ENCODE measurements around the gene CLIP2.

The CLIP2 gene

DNA sequence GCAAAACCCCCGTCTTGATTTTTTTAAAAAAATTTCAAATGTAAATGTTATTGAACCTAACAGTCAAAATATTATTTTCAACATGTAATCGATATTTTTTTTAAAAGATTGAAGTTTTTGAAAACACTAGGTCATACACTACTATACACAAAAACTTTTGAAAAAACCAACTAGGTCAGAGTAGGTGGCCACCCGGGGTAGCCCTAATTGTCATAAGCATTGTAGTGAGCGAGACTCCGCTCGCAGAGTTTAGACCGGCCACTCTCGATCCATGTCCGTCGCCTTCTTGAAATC, 35.4 kb upstream of the CLIP2 start:
- H3K36me3 ChIP-seq (ENCODE audit: control insufficient read depth in 2 of 2, insufficient read depth in 1 of 2, low read length in 2 of 2): peaks cover 35 to 36% of the 10 kb centered on the region in 2 experiments
- peak overlapping the region; percentile 93 for H3K4me3 ChIP-seq (ENCODE audit: low read depth, low read length)
- peak overlapping the region; percentile 95 for H3K27ac ChIP-seq (ENCODE audit: extremely low read depth, low read depth, low read length)
- CTCF ChIA-PET: interaction anchor here (0.6 to 1.1 kb wide), 3 partner anchors 39 to 246 kb away, joined by 3 to 7 read pairs (median 3); no protein-coding TSS in a partner anchor
- no peaks in the 10 kb centered on the region for H3K9me3 ChIP-seq (ENCODE audit: control insufficient read depth, insufficient read depth, low read depth, low read length)
- TF ChIP-seq ZNF184 (tag by site-specific recombination; IDR thresholded peaks at IDR 0.05) (0 out of 2 replicates have a peak, but pooled peaks have one; percentile 32), ZNF610 (tag by site-specific recombination; IDR thresholded peaks at IDR 0.05; ENCODE audit: borderline replicate concordance) (0 out of 2 replicates have a peak, but pooled peaks have one; percentile 20)
- TF ChIP-seq, protein P1, sequence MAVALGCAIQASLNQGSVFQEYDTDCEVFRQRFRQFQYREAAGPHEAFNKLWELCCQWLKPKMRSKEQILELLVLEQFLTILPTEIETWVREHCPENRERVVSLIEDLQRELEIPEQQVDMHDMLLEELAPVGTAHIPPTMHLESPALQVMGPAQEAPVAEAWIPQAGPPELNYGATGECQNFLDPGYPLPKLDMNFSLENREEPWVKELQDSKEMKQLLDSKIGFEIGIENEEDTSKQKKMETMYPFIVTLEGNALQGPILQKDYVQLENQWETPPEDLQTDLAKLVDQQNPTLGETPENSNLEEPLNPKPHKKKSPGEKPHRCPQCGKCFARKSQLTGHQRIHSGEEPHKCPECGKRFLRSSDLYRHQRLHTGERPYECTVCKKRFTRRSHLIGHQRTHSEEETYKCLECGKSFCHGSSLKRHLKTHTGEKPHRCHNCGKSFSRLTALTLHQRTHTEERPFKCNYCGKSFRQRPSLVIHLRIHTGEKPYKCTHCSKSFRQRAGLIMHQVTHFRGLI (tag by site-specific recombination; IDR thresholded peaks at IDR 0.05): no peak
- no peaks in the 10 kb centered on the region for H3K4me1 ChIP-seq (ENCODE audit: control insufficient read depth, insufficient read depth, low read length)
- POLR2A ChIA-PET: interaction anchor here (1.3 to 2.0 kb wide), 3 partner anchors 11 to 102 kb away, joined by 3 to 5 read pairs (median 4); no protein-coding TSS in a partner anchor

DNA sequence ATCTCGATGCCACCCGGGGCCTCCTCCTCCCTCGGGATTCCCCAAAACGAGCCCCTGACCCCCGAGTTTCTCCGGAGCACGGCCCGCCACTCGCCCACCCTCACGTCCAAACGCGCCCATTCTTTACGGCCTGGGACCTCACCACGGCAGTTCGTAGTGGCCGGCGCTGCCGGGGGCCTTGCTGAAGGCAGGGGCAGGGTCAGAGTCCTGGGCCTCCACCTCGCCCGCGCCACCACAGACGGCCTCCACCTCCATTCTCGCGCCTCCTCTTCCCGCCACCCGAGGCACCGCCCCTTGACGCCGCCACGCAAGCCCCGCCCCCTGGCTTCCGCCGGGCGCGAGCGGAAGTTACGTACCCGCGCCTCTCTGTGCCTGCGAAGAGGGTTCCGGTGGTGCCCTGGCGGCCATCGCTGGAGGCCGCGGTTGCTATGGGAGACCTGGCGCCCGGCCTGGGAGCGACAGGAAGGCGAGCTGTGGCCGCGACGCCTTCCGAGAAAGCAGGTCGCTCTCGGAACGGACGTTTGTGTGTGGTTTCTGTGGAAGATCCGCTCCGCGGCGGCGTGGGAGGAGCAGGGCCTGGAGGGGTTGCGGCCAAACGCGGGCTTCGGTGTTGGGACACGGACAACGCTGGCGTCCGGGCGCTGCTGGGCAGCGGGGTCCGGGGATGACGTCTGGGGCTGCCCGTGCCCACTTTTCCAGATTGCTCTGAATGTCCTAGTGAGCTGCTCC, 34.9 kb upstream of the CLIP2 start, which contains the start of gene RFC2:
Gene RFC2 (minus strand): TSS at position 271 of the 729 bp plus-strand sequence. CDS start 16 bp downstream, at position 255.
- POLR2A ChIA-PET: interaction anchor here (1.0 to 2.0 kb wide), 5 partner anchors 9 to 101 kb away, joined by 3 to 5 read pairs (median 4); no protein-coding TSS in a partner anchor
- H3K36me3 ChIP-seq (ENCODE audit: control insufficient read depth in 2 of 2, insufficient read depth in 1 of 2, low read length in 2 of 2): peaks cover 30 to 32% of the 10 kb centered on the region in 2 experiments
- peak within 1 kb of the TSS; percentile 93 for H3K4me3 ChIP-seq (ENCODE audit: low read depth, low read length)
- CTCF ChIA-PET: interaction anchor here (0.6 to 1.1 kb wide), 4 partner anchors 38 to 246 kb away, joined by 3 to 7 read pairs (median 3); no protein-coding TSS in a partner anchor
- peak within 1 kb of the TSS; percentile 95 for H3K27ac ChIP-seq (ENCODE audit: extremely low read depth, low read depth, low read length)
- no peaks in the 10 kb centered on the region for H3K4me1 ChIP-seq (ENCODE audit: control insufficient read depth, insufficient read depth, low read length)
- no peaks in the 10 kb centered on the region for H3K9me3 ChIP-seq (ENCODE audit: control insufficient read depth, insufficient read depth, low read depth, low read length)
- no peak; the same call in 1 of the 2 replicates for TF ChIP-seq ZNF10 (tag by site-specific recombination; IDR thresholded peaks at IDR 0.05)
- TF ChIP-seq ZNF626 (tag by site-specific recombination; IDR thresholded peaks at IDR 0.05): no peak
- TF ChIP-seq TCF7L2 (IDR thresholded peaks at IDR 0.05; ENCODE audit: borderline replicate concordance, low read depth, low read length): no peak
- TF ChIP-seq ZNF843 (tag by site-specific recombination; IDR thresholded peaks at IDR 0.05): 0 out of 2 replicates have a peak, but pooled peaks have one; percentile 28
- TF ChIP-seq ZNF501 (tag by site-specific recombination; IDR thresholded peaks at IDR 0.05): peak; percentile 71
- no peak for TF ChIP-seq ZSCAN23 (tag by site-specific recombination; IDR thresholded peaks at IDR 0.05)
- peak; percentile 85 for TF ChIP-seq ZBTB7A (tag by site-specific recombination; IDR thresholded peaks at IDR 0.05; ENCODE audit: low read depth)
- no peak for TF ChIP-seq RBAK (tag by site-specific recombination; IDR thresholded peaks at IDR 0.05)
- TF ChIP-seq, protein P2, sequence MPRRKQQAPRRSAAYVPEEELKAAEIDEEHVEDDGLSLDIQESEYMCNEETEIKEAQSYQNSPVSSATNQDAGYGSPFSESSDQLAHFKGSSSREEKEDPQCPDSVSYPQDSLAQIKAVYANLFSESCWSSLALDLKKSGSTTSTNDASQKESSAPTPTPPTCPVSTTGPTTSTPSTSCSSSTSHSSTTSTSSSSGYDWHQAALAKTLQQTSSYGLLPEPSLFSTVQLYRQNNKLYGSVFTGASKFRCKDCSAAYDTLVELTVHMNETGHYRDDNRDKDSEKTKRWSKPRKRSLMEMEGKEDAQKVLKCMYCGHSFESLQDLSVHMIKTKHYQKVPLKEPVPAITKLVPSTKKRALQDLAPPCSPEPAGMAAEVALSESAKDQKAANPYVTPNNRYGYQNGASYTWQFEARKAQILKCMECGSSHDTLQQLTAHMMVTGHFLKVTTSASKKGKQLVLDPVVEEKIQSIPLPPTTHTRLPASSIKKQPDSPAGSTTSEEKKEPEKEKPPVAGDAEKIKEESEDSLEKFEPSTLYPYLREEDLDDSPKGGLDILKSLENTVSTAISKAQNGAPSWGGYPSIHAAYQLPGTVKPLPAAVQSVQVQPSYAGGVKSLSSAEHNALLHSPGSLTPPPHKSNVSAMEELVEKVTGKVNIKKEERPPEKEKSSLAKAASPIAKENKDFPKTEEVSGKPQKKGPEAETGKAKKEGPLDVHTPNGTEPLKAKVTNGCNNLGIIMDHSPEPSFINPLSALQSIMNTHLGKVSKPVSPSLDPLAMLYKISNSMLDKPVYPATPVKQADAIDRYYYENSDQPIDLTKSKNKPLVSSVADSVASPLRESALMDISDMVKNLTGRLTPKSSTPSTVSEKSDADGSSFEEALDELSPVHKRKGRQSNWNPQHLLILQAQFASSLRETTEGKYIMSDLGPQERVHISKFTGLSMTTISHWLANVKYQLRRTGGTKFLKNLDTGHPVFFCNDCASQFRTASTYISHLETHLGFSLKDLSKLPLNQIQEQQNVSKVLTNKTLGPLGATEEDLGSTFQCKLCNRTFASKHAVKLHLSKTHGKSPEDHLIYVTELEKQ (tag by site-specific recombination; IDR thresholded peaks at IDR 0.05; ENCODE audit: borderline replicate concordance): no peak
- no peak for TF ChIP-seq ZNF175 (tag by site-specific recombination; IDR thresholded peaks at IDR 0.05)
- TF ChIP-seq KLF10 (tag by site-specific recombination; IDR thresholded peaks at IDR 0.05): peak; percentile 76
- TF ChIP-seq ZNF776 (tag by site-specific recombination; IDR thresholded peaks at IDR 0.05; ENCODE audit: borderline replicate concordance): no peak
- 0 out of 2 replicates have a peak, but pooled peaks have one; percentile 9 for TF ChIP-seq WT1 (tag by site-specific recombination; IDR thresholded peaks at IDR 0.05)
- TF ChIP-seq YY2 (tag by site-specific recombination; IDR thresholded peaks at IDR 0.05): peak; percentile 81
- TF ChIP-seq ZNF311 (tag by site-specific recombination; IDR thresholded peaks at IDR 0.05; ENCODE audit: borderline replicate concordance): no peak
- TF ChIP-seq, protein P3, sequence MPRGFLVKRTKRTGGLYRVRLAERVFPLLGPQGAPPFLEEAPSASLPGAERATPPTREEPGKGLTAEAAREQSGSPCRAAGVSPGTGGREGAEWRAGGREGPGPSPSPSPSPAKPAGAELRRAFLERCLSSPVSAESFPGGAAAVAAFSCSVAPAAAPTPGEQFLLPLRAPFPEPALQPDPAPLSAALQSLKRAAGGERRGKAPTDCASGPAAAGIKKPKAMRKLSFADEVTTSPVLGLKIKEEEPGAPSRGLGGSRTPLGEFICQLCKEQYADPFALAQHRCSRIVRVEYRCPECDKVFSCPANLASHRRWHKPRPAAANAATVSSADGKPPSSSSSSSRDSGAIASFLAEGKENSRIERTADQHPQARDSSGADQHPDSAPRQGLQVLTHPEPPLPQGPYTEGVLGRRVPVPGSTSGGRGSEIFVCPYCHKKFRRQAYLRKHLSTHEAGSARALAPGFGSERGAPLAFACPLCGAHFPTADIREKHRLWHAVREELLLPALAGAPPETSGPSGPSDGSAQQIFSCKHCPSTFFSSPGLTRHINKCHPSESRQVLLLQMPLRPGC (tag by site-specific recombination; IDR thresholded peaks at IDR 0.05): no peak
- no peak for TF ChIP-seq ZNF571 (tag by site-specific recombination; IDR thresholded peaks at IDR 0.05)
- TF ChIP-seq ZNF791 (tag by site-specific recombination; IDR thresholded peaks at IDR 0.05): no peak
- TF ChIP-seq HOXA7 (CRISPR knock-in tag; IDR thresholded peaks at IDR 0.05; ENCODE audit: borderline replicate concordance): no peak
- no peak for TF ChIP-seq ZNF530 (tag by site-specific recombination; IDR thresholded peaks at IDR 0.05; ENCODE audit: low read depth)
- TF ChIP-seq OSR2 (tag by site-specific recombination; IDR thresholded peaks at IDR 0.05): no peak; the same call in 1 of the 2 replicates
- 0 out of 2 replicates have a peak, but pooled peaks have one; percentile 50 for TF ChIP-seq BCL11B (tag by site-specific recombination; IDR thresholded peaks at IDR 0.05; ENCODE audit: low read depth)
- no peak; the same call in 1 of the 2 replicates for TF ChIP-seq ZBTB20 (tag by site-specific recombination; IDR thresholded peaks at IDR 0.05)
- no peak for TF ChIP-seq SCRT2 (tag by site-specific recombination; IDR thresholded peaks at IDR 0.05)
- TF ChIP-seq ZNF302 (tag by site-specific recombination; IDR thresholded peaks at IDR 0.05; ENCODE audit: low read depth): no peak
- peak; percentile 81 for TF ChIP-seq ZXDB (tag by site-specific recombination; IDR thresholded peaks at IDR 0.05)

All from HEK293 (cell line).